Endothelial cell (in vitro differentiated cells): ENCODE measurements around the gene IZUMO4. TPM values are rescaled to one million over a fixed set of nuclear protein-coding genes. Genes with fewer than 3 reads are reported as not detected.

Experiments
- DNase-seq: peaks from one replicate; pipeline ENCODE4 v3.0.0; 2021; ENCODE audit warnings: low spot score
- H3K27ac Mint-ChIP-seq: one replicate; pipeline ENCODE4 v1.8.0; 2021; ENCODE audit warnings: mixed read lengths, inconsistent platforms; ENCODE audit not compliant: unreplicated experiment
- H3K27me3 Mint-ChIP-seq: one replicate; pipeline ENCODE4 v1.8.0; 2021; ENCODE audit warnings: mild to moderate bottlenecking, moderate library complexity, mixed read lengths, inconsistent platforms; ENCODE audit not compliant: unreplicated experiment
- H3K36me3 Mint-ChIP-seq: one replicate; pipeline ENCODE4 v1.8.0; 2021; ENCODE audit warnings: mild to moderate bottlenecking, low read depth, mixed read lengths, inconsistent platforms; ENCODE audit not compliant: unreplicated experiment
- H3K4me1 Mint-ChIP-seq: one replicate; pipeline ENCODE4 v1.8.0; 2021; ENCODE audit warnings: mild to moderate bottlenecking, mixed read lengths, inconsistent platforms; ENCODE audit not compliant: unreplicated experiment
- H3K4me3 Mint-ChIP-seq: one replicate; pipeline ENCODE4 v1.8.0; 2021; ENCODE audit warnings: mild to moderate bottlenecking, mixed read lengths, inconsistent platforms; ENCODE audit not compliant: unreplicated experiment
- H3K9me3 Mint-ChIP-seq: one replicate; pipeline ENCODE4 v1.8.0; 2021; ENCODE audit warnings: mixed read lengths, inconsistent platforms; ENCODE audit not compliant: unreplicated experiment
- total RNA-seq: library from RNA; stranded (reverse); fragmentation: NEBNext Ultra II Directional; extraction: Animal tissue kit (Norgen Biotek cat#: 25700); gene quantifications from one replicate; pipeline ENCODE4 v1.2.1, GENCODE V29; 2021; ENCODE audit not compliant: unreplicated experiment
- TF ChIP-seq, protein P1 (sequence below): fragments of 200-600 bp; sonication (generic); IDR thresholded peaks from one replicate; pipeline ENCODE4 v1.5.0; 2021; ENCODE audit warnings: antibody characterized with exemption; ENCODE audit not compliant: unreplicated experiment

The IZUMO4 gene
- total RNA-seq, 1 donor from 2014 or later: 8.9 TPM

DNA sequence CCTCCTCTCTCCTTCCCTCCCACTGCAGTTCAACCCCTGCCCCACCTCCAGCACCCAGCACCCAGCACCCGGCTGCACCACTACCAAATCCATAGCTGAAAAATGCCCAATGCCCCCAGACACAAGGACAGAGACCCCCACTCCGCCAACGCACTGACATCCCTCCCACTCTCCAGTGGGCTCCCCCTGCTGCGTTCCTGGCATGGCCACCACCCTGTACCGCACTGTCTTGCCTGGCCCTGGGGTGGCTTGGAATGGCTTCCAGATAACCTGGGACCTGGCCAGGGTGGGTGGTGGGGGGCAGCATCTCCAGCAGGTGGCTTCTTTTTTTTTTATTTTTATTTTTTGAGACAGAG lies 39.9 kb upstream of the IZUMO4 start:
- DNase-seq: no peak
- no peaks in the 10 kb centered on the region for H3K9me3 Mint-ChIP-seq
- peaks cover 10% of the 10 kb centered on the region for H3K27me3 Mint-ChIP-seq
- TF ChIP-seq, protein P1, sequence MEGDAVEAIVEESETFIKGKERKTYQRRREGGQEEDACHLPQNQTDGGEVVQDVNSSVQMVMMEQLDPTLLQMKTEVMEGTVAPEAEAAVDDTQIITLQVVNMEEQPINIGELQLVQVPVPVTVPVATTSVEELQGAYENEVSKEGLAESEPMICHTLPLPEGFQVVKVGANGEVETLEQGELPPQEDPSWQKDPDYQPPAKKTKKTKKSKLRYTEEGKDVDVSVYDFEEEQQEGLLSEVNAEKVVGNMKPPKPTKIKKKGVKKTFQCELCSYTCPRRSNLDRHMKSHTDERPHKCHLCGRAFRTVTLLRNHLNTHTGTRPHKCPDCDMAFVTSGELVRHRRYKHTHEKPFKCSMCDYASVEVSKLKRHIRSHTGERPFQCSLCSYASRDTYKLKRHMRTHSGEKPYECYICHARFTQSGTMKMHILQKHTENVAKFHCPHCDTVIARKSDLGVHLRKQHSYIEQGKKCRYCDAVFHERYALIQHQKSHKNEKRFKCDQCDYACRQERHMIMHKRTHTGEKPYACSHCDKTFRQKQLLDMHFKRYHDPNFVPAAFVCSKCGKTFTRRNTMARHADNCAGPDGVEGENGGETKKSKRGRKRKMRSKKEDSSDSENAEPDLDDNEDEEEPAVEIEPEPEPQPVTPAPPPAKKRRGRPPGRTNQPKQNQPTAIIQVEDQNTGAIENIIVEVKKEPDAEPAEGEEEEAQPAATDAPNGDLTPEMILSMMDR: no peak
- H3K4me1 Mint-ChIP-seq: peaks cover 19% of the 10 kb centered on the region
- H3K27ac Mint-ChIP-seq: no peak overlapping the region
- H3K36me3 Mint-ChIP-seq: no peaks in the 10 kb centered on the region
- no peak overlapping the region for H3K4me3 Mint-ChIP-seq

DNA sequence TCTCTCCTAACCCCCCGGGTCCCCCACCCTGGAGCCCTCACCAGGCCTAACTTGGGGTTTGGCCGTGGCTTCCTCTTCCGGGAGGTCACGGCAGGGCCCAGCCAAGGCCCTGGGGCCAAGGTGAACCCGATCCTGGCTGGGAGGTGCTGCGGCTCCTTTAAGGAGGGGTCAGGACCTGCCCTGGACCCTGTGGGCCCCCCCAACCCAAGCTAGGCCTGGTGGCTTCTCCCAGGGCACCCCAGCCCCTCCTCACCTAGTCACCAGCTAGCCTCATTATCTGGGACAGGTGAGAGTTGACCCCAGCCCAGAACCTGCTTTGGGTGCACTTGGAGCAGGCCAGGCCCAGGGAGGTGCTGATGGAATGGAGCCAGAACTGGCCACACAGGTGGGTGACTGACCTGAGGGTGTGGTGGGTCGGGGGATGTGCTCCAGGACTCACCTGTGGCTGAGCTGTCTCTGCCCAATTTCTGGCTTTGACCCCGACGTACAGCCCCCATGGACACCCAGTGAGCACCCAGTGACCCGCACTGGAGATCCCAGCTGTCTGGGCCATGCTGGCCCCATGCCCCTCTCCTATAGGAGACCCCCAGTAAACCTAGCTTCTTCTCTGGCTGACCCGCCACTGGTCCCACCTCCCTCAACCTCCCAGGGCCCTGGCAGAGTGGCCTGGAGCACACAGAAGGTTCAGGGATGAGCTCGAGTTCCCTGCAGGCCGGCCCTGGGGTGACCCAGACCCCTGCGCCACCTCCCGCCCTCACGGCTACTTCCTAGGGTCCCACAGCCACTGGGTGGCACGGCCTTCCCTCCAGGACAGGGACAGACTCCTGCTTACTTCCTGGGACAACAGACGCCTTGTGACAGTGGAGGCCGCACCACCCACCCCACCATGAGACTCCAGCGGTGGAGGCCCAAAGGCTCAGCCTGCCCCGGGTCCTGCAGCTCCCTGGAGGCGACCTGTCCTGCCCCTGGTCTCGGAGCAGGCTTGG lies 38.9 kb upstream of the IZUMO4 start:
- peaks cover 23% of the 10 kb centered on the region for H3K4me1 Mint-ChIP-seq
- H3K27me3 Mint-ChIP-seq: peaks cover 13% of the 10 kb centered on the region
- H3K27ac Mint-ChIP-seq: no peak overlapping the region

DNA sequence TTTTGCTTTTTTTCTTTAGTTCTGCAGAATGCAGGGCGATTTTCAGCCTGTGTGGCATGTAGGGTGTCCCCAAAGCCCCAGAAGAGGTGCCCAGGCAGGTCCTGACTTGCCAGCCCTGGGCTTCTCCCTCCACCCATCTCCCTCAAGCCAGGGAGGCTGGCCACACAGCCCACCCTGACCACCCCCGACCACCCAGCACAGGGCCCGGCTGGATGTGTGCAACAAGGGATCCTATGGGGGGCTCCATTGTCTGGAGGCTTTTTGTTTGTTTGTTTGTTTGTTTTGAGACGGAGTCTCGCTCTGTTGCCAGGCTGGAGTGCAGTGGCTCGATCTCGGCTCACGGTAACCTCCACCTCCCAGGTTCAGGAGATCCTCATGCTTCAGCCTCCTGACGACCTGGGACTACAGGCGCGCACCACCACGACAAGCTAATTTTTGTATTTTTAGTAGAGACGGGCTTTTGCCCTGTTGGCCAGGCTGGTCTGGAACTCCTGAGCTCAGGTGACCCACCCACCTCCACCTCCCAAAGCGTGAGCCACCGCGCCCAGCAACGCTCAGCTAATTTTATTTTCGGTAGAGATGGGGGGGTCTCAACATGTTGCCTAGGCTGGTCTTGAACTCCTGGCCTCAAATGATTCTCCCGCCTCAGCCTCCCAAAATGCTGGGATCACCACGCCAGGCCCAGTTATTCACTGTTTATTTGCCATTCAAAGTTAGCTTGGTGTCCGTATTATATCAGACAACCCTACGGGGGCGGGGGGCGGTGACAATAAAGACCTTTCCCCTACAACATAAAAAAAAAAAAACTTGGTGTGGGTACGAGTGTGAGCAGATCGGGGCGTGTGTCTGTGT lies 37.9 kb upstream of the IZUMO4 start:
- TF ChIP-seq, protein P1: no peak
- Mint-ChIP-seq H3K27ac (peak overlapping the region; percentile 75), H3K36me3 (no peaks in the 10 kb centered on the region), H3K4me3 (no peak overlapping the region), H3K9me3 (no peaks in the 10 kb centered on the region), H3K4me1 (peaks cover 23% of the 10 kb centered on the region), H3K27me3 (peaks cover 16% of the 10 kb centered on the region)
- no peak for DNase-seq

More for the DNA sequence above, 38.9 kb upstream of the IZUMO4 start:
- TF ChIP-seq, protein P1: no peak
- no peak overlapping the region for H3K4me3 Mint-ChIP-seq
- DNase-seq: no peak
- no peaks in the 10 kb centered on the region for H3K9me3 Mint-ChIP-seq
- H3K36me3 Mint-ChIP-seq: no peaks in the 10 kb centered on the region

DNA sequence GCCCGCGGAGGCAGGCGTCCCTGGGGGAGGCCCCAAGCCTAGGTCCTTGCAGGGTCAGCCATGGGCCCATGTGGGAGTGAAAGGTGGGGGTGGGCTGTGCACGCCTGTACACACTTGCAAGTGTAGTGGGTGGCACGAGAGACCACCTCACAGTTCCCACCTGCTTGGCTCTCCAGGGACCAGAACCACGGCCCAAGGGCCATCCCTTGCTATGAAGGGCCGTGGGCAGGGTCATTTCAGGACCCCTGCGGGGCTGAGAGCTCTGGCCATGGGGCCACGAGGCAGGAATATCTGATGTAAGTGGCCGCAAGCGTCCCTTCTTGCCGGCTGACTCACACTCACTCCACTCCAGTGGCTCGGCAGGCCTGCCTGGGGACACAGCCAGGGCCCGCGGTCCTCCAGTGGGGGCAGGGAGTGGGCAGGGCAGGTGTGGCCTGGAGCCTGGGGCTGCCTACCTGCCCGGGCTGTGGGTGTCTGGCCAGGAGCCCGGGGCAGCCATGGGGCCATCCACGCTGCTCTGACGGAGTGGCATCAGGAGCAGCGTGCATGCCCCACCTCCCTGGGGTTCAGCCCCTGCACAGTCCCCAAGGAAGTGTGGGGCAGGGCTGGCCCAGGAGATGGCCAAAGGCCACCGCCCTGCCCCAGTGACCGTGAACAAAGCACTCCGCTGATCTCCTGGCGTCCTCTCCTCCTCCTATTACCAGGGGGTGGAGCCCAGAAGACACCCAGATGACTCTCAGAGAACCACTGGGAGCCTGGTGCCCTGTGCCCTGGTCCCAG lies 37.1 kb upstream of the IZUMO4 start:
- TF ChIP-seq, protein P1: no peak
- Mint-ChIP-seq H3K4me1 (peaks cover 23% of the 10 kb centered on the region), H3K27ac (peak overlapping the region; percentile 75), H3K4me3 (peak overlapping the region; percentile 91), H3K9me3 (no peaks in the 10 kb centered on the region), H3K36me3 (no peaks in the 10 kb centered on the region), H3K27me3 (peaks cover 14% of the 10 kb centered on the region)
- no peak for DNase-seq
